SU-DHL-6 (cell line): ENCODE results near the gene VIPR2.

Experiments
- H2AFZ ChIP-seq: fragments of 200-600 bp; sonication (generic); 2 replicates; pipeline ENCODE4 v1.6.1; 2014; ENCODE audit warnings: low read depth, mild to moderate bottlenecking, moderate library complexity, mixed read lengths, antibody characterized with exemption, low read length; ENCODE audit not compliant: severe bottlenecking
- H3F3A ChIP-seq: fragments of 200-600 bp; shearing (Covaris generic); 2 replicates; pipeline ENCODE4 v1.6.0; 2016; ENCODE audit warnings: antibody characterized with exemption, mild to moderate bottlenecking; ENCODE audit not compliant: insufficient read depth
- H3K27ac ChIP-seq: fragments of 200-600 bp; sonication (generic); 2 replicates; pipeline ENCODE4 v1.5.1; 2016; ENCODE audit warnings: low read depth, mild to moderate bottlenecking, low read length, moderate library complexity, mixed read lengths
- H3K27me3 ChIP-seq: fragments of 200-600 bp; sonication (generic), shearing (Covaris generic); 2 replicates; pipeline ENCODE4 v1.6.0; 2014; ENCODE audit warnings: mild to moderate bottlenecking, low read length
- H3K36me3 ChIP-seq: fragments of 200-600 bp; sonication (generic); 2 replicates; pipeline ENCODE4 v1.6.1; 2014; ENCODE audit warnings: mild to moderate bottlenecking, low read length, mixed read lengths
- H3K4me2 ChIP-seq: fragments of 300-600, 200-600 bp; shearing (Covaris generic), sonication (generic); 2 replicates; pipeline ENCODE4 v1.6.0; 2014; ENCODE audit warnings: low read length, low read depth, mild to moderate bottlenecking; ENCODE audit not compliant: poor library complexity, severe bottlenecking
- H3K4me3 ChIP-seq: fragments of 200-600 bp; sonication (generic); 2 replicates; pipeline ENCODE4 v1.5.1; 2014; ENCODE audit warnings: antibody characterized with exemption, low read length, mild to moderate bottlenecking, mixed read lengths; ENCODE audit not compliant: insufficient read depth, poor library complexity, severe bottlenecking
- H3K79me2 ChIP-seq: fragments of 200-600 bp; sonication (generic); 2 replicates; pipeline ENCODE4 v1.6.1; 2014; ENCODE audit warnings: mild to moderate bottlenecking, low read length, moderate library complexity; ENCODE audit not compliant: insufficient read depth
- H3K9ac ChIP-seq: fragments of 200-600 bp; sonication (generic); 2 replicates; pipeline ENCODE4 v1.7.0; 2014; ENCODE audit warnings: mild to moderate bottlenecking, low read length
- H3K9me2 ChIP-seq: fragments of 200-600 bp; sonication (generic); replicated peaks from 2 replicates; pipeline ENCODE4 v1.6.1; 2014; ENCODE audit warnings: low read length; ENCODE audit not compliant: insufficient read depth
- H3K9me3 ChIP-seq: fragments of 200-600 bp; sonication (generic); 2 replicates; pipeline ENCODE4 v1.6.1; 2014; ENCODE audit warnings: low read length, mixed read lengths; ENCODE audit not compliant: insufficient read depth
- H4K20me1 ChIP-seq: fragments of 200-600 bp; sonication (generic); 2 replicates; pipeline ENCODE4 v1.6.1; 2014; ENCODE audit warnings: low read depth, mild to moderate bottlenecking, antibody characterized with exemption, low read length, moderate library complexity, mixed read lengths
- EZH2phosphoT487 ChIP-seq: fragments of 200-600 bp; sonication (generic), shearing (Covaris generic); conservative IDR thresholded peaks from 2 replicates; pipeline ENCODE4 v1.6.1; 2018; ENCODE audit warnings: mild to moderate bottlenecking, antibody characterized with exemption, low read length, moderate library complexity, mixed read lengths
- TF ChIP-seq, protein P1 (sequence below): fragments of 200-600 bp; sonication (generic); IDR thresholded peaks from one replicate; pipeline ENCODE4 v1.5.1; 2017; ENCODE audit warnings: antibody characterized with exemption, mild to moderate bottlenecking, low read length, moderate library complexity; ENCODE audit not compliant: insufficient read depth, poor library complexity, severe bottlenecking

The VIPR2 gene

GRCh38 chr7:159158125-159158887 lies 13.6 kb upstream of the VIPR2 start:
- H3K9me3 ChIP-seq: no peaks in the 10 kb centered on the region
- no peaks in the 10 kb centered on the region for H4K20me1 ChIP-seq
- H3K4me3 ChIP-seq: no peak overlapping the region
- TF ChIP-seq, protein P1, sequence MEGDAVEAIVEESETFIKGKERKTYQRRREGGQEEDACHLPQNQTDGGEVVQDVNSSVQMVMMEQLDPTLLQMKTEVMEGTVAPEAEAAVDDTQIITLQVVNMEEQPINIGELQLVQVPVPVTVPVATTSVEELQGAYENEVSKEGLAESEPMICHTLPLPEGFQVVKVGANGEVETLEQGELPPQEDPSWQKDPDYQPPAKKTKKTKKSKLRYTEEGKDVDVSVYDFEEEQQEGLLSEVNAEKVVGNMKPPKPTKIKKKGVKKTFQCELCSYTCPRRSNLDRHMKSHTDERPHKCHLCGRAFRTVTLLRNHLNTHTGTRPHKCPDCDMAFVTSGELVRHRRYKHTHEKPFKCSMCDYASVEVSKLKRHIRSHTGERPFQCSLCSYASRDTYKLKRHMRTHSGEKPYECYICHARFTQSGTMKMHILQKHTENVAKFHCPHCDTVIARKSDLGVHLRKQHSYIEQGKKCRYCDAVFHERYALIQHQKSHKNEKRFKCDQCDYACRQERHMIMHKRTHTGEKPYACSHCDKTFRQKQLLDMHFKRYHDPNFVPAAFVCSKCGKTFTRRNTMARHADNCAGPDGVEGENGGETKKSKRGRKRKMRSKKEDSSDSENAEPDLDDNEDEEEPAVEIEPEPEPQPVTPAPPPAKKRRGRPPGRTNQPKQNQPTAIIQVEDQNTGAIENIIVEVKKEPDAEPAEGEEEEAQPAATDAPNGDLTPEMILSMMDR: no peak
- TF ChIP-seq EZH2phosphoT487: no peak
- H3K36me3 ChIP-seq: no peaks in the 10 kb centered on the region
- no peaks in the 10 kb centered on the region for H3K27me3 ChIP-seq
- no peaks in the 10 kb centered on the region for H3K79me2 ChIP-seq
- H2AFZ ChIP-seq: no peak overlapping the region
- no peaks in the 10 kb centered on the region for H3K9me2 ChIP-seq
- no peak overlapping the region for H3K4me2 ChIP-seq
- H3F3A ChIP-seq: no peaks in the 10 kb centered on the region
- no peak overlapping the region for H3K9ac ChIP-seq
- no peak overlapping the region for H3K27ac ChIP-seq

GRCh38 chr7:159157714-159158113 lies 13.0 kb upstream of the VIPR2 start:
- Histone ChIP-seq H3K9ac (no peak overlapping the region), H3F3A (no peaks in the 10 kb centered on the region), H3K27me3 (no peaks in the 10 kb centered on the region), H4K20me1 (no peaks in the 10 kb centered on the region), H3K4me2 (no peak overlapping the region), H3K79me2 (no peaks in the 10 kb centered on the region), H3K9me2 (no peaks in the 10 kb centered on the region), H2AFZ (no peak overlapping the region), H3K4me3 (no peak overlapping the region), H3K27ac (no peak overlapping the region), H3K9me3 (no peaks in the 10 kb centered on the region), H3K36me3 (no peaks in the 10 kb centered on the region)
- TF ChIP-seq, protein P1: no peak
- TF ChIP-seq EZH2phosphoT487: no peak

DNA sequence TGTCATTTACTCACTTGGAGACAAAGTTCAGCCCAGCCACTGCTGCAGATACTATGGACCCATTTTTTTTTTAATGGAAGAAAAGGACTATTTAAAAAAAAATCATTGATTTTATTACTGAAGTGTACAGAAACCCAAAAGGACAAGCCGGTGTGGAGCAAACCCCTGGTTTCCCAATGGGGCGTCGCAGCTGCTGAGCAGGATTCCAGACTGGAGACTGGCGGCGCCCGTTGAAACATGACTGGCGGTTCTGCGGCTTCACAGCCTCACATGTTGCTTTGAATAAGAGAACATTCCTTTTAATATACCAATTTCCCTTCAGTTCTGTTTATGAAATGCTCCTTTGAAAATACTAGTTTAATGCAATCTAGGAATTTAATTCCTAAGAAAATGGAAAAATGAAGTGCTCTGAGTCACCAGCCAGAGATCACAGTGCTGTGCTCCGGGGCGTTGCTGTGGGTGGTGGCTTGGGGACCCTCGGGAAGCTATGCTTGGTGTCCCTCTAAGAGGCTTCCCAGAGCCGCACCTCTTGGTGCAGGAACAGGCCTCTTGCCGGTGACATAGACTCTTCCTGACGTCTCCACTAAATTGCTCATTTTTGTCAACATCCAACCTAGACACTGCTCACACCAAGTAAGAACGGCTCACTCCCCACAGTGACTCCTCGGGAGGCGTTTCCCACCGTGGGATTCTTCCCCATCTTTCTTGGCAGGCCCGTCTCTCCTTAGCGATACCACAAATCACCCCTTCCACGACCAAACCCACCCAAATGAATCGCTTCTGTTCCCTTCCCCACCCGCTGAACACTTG lies 12.0 kb upstream of the VIPR2 start:
- Histone ChIP-seq H4K20me1 (no peaks in the 10 kb centered on the region), H3K4me2 (no peak overlapping the region), H3K79me2 (no peaks in the 10 kb centered on the region), H3K9me2 (no peaks in the 10 kb centered on the region), H3K27ac (no peak overlapping the region), H3K36me3 (no peaks in the 10 kb centered on the region), H3K27me3 (no peaks in the 10 kb centered on the region), H3K4me3 (no peak overlapping the region), H3K9me3 (no peaks in the 10 kb centered on the region), H3F3A (no peaks in the 10 kb centered on the region), H2AFZ (no peak overlapping the region), H3K9ac (no peak overlapping the region)
- TF ChIP-seq, protein P1: no peak
- no peak for TF ChIP-seq EZH2phosphoT487
